Stomach (tissue), 4 donors: ENCODE measurements around the gene ATG5.

Experiments
- CTCF ChIP-seq, 7 experiments: fragments of 450-650 bp in 4 of 7; fragments of 200-600 bp in 3 of 7; sonication (generic) in 3 of 7; IDR thresholded peaks; one replicate each; pipeline ENCODE4 v1.5.1; 2016 to 2019; ENCODE audit warnings: antibody characterized with exemption in 7 of 7, control low read depth in 2 of 7, mild to moderate bottlenecking in 1 of 7
- POLR2A ChIP-seq, 4 donors: fragments of 450-650 bp; IDR thresholded peaks; one replicate each; pipeline ENCODE4 v1.6.1; 2016; ENCODE audit warnings: antibody characterized with exemption in 4 of 4, control low read depth in 2 of 4, mild to moderate bottlenecking in 1 of 4, moderate library complexity in 1 of 4

GRCh38 chr6:106321940-106322339 lies 3.6 kb downstream of the ATG5 start:
- TF ChIP-seq POLR2A (IDR thresholded peaks at IDR 0.05) (no peak), CTCF (IDR thresholded peaks at IDR 0.05) (no peak)
